NCI-H1436 (cell line): ENCODE measurements around the gene PRKCH.
A peak's percentile ranks its signal among the peaks of the same experiment; 100 is the strongest.

ENCODE experiments used
- DNase-seq: peaks from one replicate; lab custom pipeline; 2025; lab: John Stamatoyannopoulos, UW

The PRKCH gene

DNA sequence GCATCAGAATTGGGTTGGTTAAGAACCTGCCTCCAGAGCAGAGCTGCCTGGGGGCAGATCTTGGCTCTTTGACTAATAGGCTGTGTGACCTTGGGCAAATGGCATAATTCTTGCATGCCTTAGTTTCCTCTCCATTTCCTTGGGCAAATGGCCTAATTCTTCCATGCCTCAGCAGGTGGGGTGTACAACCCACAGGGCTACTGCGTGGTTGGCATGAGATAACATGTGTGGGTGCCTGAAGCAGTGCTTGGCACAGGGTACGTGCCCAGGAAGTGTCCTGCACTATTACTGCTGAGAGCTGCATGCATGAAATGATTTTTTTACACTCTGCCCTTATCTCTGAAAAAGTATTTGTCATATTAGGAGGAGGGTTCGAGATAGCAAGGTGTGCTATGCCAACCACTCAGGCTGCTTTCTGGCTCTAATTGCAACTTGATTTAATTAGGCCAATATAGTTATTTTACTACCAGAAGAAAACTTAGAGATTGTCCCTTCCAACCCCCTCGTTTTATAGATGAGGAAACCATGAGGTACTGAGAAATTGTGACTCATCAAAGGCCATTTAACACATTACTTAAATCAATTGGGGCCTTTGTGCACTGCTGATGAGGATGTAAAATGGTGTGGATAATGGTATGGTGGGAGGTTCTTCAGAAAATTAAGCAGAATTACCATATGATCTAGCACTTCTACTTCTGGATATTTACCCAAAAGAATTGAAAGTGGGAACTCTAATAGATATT, 212.3 kb downstream of the PRKCH start:
- DNase-seq = no peak

DNA sequence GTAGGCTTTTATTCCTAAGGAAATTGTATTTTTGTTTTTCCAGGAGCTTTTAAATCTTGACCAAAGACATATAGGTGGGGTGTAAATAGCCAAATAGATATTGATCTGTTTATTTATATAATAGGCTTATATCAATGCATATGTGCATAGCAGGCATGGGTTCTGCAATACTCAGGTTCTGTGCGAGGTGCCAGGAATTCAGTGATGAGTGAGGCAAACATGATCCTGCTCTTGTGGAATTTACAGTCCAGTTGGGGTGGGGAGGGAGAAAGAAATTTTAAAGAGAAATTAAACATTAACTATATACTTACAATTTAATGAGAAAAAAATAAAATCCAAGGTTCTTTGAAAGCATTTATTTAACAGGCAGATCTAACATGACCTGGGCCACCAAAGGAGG, 213.7 kb downstream of the PRKCH start:
- no peak for DNase-seq

DNA sequence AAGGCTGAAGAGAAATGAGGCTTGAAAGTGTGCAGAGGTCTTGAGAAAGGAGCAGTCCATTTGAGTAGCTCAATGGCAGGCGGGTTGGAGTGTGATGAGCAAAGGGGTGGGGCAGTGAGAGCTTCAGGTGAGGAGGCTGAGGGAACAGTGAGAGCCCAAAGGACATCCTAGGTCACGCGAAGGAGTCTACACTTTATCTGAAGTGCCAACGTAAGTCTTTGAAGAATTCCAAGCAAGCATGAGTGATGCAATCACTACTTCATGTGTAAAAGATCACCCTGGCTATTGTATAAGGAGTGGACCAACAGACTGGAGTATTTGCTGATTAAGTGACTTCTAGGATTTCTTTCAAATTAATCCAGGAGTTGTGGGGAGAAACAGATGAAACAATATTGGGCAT, 214.1 kb downstream of the PRKCH start:
- no peak for DNase-seq

DNA sequence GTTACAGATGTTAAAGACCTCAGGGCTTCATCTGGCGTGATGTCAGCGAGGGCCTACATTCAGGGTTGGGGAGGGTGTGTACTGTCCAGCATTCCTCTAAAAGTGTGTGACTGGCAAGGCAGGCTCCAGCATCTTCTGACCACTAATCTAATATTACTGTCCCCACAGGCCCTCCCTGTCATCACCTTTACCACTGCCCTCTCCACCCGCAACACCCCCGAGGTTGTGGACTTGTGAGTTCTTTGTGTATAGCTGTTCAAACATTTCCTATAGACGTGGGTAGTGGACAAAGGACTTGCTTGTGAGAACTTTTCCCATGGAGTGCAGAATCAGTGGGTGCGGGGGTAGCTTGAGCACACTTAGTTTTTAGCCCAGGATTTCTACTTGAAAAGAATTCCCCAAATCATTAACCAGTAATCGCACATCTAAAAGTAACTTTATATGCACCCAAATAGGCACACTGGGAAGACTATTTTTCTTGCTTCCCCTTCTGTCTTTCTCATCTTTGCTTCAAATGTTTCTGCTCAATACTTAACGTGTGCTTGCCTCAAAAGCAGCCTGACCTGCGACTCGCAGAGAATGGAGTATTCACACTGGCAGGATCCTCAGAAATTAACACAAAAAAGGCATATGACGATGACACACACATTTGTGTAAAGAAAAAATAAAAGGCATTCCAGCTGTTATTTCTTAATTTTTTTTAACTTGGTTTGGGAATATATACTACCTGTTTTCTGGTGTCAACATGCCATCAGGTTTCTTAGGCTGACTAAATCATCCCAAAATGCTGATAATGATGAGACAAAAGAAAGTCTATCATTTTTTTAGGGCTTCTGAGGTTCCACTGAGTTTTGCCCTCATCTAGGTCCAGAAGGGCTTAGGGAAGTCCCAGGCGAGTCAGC, 215.5 kb downstream of the PRKCH start:
- DNase-seq = no peak

DNA sequence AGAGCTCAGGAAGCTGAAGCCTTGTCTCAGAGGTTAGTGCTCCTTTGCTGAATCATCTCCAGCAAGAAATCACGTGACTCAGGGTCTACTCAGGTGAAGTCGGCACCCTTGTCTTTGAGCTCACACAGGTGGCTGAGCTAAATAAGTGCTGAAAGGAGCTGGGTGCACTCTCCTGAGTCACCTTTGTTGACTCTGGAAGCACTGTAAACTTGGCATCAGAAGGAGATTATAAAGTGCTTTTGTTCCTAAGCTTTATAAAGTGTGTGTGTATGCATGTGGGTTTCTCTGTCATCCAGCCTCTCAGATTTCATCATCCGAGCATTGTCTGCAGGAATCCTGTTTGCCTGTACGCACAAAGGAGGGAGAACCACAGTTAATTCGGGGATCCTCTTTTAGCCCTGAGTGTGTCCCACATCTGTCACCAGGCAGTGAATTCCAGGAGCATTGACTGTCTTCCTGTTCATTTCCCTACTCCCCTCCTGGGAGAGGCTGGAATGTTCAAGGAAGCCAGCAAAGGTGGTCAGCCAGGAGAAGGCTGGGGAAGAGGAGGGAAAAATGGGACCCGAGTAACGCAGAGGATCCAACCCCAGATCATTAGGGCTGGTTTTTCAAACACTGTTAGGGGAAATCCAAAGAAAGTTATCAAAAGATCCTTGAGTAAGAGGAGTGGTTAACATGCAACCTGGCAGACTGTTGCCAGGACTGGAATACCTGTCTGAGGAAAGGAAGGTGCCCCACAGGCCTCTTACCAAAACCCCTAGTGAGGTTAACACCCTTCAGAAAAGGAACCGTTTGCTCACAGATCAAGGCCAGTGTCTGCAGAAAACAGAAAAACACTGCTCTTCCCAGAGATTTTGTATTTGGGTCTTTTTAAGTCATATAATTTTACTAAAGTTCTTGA, 216.4 kb downstream of the PRKCH start:
- DNase-seq = peak; percentile 68

DNA sequence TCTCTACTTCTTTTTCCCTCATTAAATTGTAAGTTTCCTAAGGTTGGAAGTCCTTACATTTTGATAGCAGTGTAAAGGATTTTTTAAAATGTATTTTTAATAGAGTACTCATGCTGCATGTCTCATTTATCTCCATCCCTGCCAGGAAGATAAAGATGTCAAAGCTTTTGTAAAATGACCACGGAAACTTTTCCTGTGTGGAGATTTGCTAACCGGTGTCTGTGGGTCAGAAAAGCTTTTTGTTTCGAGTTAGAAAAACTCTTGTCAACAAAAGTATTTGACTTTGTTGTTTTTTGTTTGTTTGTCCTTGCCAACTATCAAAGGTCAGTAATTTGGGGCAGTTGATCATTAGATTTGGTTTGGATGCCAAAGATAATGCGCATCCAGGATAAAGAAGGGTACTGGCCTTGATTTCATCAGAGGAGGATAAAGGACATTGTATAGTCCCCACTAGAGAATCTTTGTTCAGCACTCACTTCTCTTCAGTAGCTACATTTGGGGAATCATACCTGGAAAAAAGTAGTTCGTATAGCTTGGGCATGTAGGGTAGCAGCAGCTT, 217.2 kb downstream of the PRKCH start:
- DNase-seq = no peak

DNA sequence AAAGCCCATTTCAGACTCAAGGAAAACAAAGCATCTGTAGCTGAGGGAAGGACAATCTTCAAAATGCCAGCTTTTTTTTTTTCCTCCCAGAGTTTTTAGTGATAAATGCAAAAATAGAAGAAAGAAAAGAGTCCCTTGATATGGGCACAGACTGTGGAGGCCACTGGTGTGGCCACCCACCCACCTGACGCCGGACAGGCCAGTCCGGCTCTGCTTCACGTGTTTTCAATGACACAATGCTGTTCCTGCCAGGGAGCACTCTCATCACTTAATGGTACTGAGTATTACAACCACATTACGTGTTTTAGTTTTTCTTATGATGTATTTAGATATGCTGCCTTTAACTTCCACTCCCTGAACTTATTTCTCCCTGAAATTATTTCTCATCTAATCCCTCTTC, 218.3 kb downstream of the PRKCH start:
- no peak for DNase-seq

DNA sequence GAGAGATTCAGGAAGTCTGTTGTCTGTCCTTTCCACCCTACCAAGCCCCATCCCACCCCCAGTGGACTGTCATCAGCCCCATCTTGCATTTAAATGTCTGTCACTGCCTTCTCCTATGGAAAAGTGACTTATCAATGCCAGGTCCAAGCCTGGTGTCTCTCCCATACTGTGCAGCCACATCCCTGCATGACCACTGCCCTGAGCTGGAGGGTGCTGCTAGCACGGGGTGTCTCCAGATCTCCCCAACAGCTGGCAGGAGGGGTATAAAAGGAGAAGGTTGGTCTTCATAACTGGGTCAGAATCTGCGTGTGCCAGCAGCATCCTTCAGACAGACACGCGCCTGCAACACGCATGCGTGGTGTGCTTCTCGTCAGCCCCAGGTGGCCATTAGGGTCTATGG, 219.6 kb downstream of the PRKCH start:
- DNase-seq = no peak

DNA sequence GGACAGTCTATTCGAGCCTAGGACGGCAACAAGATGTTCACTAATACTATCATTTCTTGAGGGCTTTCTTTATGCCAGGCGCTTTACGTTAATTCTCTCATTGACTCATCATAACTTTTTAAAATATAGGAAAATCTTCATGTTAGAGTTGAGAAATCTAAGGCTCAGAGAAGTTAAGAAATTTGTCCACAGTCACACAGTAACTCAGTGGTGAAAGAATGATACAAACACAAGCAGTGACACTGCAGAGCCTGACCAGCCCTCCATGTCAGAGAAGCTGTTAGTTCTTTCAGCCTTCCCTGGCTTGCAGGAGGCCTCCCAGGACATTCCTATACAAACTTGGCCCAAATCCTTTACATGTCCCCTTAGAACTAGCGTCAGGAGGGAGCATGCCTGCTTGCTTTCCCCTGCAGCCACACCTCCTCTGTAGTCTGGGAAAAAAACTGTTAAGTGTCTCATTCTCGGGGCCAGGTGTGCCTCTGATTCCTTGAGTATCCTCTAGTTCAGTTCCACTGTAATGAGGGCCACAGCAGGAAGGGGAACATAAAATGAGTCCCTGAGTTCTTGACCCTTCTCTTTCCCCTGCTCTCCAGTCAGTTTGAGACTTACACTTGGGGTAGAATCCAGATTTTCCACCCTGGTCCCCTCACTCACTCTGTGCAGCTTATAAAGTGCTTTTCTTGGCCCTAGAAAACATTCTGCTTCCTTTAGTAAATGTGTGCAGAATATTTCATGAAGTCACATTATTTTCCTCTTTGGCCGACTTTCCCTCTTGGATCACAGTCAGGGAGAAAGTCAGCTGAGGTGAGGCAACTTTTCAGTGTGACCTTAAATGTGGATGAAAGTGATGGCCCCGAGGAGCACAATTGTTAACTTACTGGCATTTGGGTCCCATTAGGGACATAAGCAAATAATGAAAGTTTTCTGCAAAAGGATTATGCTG, 221.7 kb downstream of the PRKCH start:
- DNase-seq = no peak

DNA sequence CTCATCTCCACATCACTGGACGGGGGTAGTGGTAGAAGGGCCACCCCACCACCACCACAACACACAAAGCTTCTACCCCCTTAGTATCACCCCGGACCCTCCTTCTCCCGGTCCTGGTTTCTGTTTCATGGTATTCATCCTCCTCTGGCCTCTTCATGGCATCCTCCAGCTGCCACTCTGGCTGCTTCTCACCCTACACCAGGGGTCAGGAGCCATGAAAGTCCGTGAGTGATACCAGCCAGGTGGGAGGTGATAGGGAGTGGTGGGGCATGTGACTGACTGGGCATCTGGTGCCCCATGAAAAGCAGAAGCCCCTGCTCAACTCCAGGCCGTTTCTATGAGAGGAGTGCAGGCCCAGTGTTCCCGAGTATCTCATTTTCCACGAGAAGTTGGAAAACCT, 222.6 kb downstream of the PRKCH start:
- DNase-seq = no peak

DNA sequence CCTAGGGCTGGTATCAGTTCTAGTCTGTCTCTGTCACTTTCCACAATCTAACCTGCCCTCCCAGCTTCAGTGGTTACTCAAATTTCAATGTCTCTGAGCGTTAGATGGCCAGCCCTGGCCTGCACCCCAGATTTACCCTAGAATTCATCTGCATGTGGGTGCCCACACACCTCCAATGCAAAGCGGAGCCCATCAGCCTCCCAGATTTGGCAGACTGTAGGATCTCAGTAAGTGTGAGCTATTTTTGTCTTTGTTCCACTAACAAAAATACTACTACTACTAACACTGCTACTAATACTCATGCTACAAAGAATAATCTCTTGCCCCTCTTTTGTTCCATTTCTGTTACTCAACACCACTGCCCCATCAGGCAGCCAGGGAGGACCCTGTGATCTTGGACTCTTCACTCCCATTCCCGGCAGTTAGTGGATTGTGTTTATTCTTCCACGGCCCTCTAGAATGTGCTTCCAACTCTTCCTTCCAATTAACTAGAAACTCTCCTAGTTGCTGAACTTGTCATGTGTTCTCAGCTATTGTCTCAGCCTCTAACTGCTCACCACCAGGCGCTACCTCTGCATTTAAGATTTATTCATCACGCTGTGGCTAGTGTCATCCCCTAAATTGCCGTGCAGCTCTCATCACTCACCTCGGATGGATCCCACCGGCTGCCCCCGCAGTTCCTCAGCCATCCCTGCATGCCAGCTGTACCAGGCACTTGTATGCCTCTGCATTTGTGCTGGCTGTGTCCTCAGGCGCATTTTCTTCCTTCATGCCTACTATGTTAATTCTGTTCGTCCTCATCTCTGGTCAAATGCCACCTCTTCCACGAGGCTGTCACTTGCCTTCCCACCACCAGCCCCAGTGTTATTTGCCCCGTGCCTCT, 223.3 kb downstream of the PRKCH start:
- no peak for DNase-seq

DNA sequence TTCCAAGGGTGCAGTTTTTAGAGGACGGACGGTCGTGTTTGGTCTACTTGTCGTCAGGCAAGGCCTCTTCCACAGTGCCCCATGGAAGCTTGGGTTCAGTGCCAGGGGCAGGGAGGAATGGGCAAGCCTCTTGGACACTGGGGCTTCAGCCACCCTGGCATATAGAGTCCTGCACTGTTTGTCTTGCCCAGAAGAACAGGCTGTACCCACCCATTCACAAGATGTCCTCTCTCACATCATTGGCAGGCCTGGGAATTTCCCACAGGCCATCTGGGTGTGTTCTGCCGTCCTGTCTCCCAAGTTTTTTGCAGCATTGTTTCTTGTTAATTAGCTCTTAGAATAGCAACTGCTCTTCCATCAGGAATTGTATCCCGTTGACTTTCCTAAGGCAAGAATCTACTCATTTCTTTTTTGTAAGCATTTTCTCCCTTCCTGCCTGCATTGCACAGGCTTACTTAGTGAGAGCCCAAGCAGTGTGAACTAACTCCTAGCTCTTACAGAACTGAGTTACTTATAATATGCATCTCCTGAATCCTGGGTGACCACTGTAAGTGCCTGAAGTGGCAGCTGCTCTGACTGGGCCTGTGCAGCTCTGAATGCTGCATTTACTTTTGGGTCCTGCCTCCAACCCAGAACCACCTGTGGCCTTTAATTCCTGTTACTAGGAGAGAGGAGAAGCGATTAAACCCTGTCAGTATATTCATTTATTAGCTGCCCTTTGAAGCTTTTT, 224.5 kb downstream of the PRKCH start:
- no peak for DNase-seq

DNA sequence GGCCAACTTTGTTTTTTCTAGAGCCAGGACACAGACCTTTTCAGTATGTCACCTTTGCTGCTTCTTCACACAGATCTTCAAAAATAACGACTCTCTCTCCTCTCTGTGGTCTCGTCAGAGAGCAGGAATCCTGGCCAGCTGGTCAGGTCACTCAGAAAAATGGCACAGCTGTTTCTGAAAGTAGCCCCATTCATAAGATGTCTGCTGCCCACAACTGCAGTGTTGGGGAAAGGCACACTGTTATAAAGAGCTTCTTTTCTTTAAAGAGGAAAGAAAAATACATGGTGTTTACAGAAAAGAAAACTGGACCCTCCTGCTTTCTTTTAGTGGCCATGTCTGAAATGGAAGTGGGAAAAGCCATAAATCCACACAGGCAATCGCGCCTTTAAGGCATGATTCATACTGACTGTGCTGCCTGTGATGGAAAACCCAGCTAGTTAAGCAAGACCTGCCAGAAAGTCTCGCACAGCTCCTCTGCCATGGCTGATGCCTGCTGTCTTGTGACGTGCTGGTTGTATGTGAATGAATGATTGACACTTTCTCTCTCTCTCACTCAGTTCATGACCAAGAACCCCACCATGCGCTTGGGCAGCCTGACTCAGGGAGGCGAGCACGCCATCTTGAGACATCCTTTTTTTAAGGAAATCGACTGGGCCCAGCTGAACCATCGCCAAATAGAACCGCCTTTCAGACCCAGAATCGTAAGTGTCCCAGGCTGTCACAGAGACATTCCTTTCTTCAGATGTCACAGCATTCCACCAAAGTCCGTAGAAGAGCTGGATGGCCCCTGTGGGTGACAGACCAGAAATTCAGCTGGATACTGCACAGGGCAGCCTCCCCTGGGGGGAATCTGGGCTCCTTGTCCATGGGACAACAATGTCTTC, 226.0 kb downstream of the PRKCH start:
- DNase-seq = no peak

DNA sequence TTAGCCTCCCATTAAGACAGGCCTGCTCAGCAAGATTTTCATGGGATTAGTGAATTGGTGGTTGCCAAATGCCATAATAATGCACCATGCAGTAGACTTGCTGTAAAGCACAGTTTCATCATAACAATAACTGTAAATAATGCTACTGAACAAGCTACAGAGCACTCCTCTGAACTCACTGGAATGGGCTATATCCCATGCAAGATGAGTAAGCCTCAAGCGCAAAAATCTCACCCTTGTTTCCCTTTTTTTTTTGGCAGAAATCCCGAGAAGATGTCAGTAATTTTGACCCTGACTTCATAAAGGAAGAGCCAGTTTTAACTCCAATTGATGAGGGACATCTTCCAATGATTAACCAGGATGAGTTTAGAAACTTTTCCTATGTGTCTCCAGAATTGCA, 228.0 kb downstream of the PRKCH start:
- DNase-seq = no peak

DNA sequence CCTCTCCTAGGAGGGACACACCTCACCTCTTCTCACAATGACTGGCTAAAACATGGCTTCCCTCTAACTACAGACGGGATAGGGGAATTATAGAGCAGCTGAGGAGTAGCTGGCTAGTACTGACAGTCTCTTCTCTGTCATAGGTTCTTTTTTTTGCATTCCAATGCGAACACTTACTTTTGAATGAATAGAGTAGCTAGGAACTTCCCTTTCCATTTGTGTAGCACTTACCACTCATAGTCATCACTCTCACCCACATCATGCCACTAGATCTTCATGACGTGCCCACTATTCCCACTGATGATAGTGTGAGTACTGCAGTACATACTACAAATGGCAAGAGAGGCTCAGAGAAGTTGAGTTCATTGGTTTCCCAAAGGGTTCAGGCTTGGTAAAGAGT, 230.0 kb downstream of the PRKCH start:
- DNase-seq = no peak

DNA sequence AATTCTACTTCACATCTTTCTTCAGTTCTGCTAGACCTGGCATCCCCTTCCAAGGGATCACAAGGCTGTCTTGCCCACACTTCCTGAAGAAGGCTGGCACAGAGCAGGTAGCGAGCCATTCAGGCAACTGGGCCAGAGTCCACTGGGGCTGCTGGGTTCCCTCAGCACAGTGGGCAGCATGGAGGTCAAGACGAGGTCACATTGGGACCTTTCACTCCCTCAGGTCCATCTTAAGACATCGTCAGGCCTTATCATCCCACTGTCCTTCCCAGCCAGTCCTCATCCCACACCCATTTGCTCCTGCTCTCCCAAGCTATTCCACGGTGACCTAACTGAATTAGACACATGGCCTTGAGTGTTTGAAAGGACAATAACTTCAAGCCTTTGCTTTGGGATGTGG, 230.9 kb downstream of the PRKCH start:
- no peak for DNase-seq

DNA sequence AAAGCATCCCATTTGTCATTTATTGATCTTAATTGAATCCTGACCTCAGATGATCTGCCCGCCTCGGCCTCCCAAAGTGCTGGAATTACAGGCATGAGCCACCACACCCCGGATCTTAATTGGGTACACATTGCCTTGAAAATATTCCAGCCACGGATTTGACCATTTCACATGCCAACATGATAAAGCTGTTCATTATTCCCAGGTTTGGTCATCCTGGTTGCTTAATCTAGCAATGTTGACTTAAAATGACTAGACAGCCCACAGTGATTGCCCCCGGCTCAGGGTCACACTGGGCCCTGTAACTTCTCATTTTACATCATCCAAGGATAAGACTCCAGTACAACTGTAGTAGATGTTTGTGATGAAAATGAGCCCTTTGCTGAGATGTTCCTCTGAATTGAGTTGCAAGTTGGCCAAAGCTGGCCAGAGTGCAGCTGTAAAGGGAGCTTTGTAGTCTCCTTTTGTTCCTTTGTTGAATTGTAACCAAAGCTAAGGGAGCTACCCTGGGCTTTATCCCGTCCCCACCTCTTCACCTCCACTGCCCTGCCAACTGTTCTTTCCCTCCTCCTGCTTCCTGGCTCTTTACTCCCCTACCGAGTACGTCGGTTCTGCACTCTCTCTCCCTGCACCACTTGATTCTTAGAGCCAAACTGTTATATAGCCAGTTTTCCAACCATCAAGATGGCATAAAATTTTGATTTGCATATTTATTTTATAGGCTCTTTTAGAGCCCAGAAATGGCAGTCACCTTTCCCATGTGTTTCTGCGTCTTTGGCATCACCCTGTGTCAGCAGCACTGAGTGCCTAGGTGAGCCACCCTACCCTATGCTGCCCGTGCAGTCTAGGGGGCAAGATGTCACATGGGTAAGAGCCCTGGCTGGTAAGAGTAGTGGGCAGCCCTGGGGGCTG, 232.6 kb downstream of the PRKCH start:
- no peak for DNase-seq
